HEK293 (cell line): Measurements from ENCODE around the gene TTLL11.

Experiments used
- CTCF ChIP-seq: fragments of 450-650 bp; formaldehyde crosslinking; IDR thresholded peaks from 2 replicates; pipeline ENCODE4 v1.5.1; 2016; ENCODE audit warnings: missing biosample characterization, missing genetic modification characterization
- ELK4 ChIP-seq: IDR thresholded peaks from 2 replicates; pipeline ENCODE4 v1.6.1; 2011; ENCODE audit warnings: mild to moderate bottlenecking, low read depth, low read length, borderline replicate concordance
- KLF8 ChIP-seq: fragments of 450-650 bp; formaldehyde crosslinking; IDR thresholded peaks from 2 replicates; pipeline ENCODE4 v1.5.1; 2016; ENCODE audit warnings: missing biosample characterization, missing genetic modification characterization
- MYNN ChIP-seq: fragments of 450-650 bp; formaldehyde crosslinking; IDR thresholded peaks from 2 replicates; pipeline ENCODE4 v1.5.1; 2016; ENCODE audit warnings: missing biosample characterization, missing genetic modification characterization, borderline replicate concordance
- ZNF121 ChIP-seq: fragments of 450-650 bp; formaldehyde crosslinking; IDR thresholded peaks from 2 replicates; pipeline ENCODE4 v1.5.1; 2016; ENCODE audit warnings: missing biosample characterization, missing genetic modification characterization
- ZNF202 ChIP-seq: fragments of 450-650 bp; formaldehyde crosslinking; IDR thresholded peaks from 2 replicates; pipeline ENCODE4 v1.5.1; 2016; ENCODE audit warnings: missing biosample characterization, missing genetic modification characterization, borderline replicate concordance
- ZNF274 ChIP-seq, 2 experiments: fragments of 200-500 bp in 1 of 2; fragments of 450-650 bp in 1 of 2; sonication (Bioruptor generic) in 1 of 2; formaldehyde crosslinking in 1 of 2; IDR thresholded peaks; 2 replicates each; pipeline versions ENCODE4 v1.5.1 to v1.6.1; 2014 to 2016; ENCODE audit warnings: borderline replicate concordance in 1 of 2, inconsistent platforms in 1 of 2, low read length in 1 of 2, missing biosample characterization in 1 of 2, missing genetic modification characterization in 1 of 2
- ZNF302 ChIP-seq: fragments of 450-650 bp; formaldehyde crosslinking; IDR thresholded peaks from 2 replicates; pipeline ENCODE4 v1.5.1; 2016; ENCODE audit warnings: missing biosample characterization, missing genetic modification characterization, low read depth
- ZNF501 ChIP-seq: fragments of 450-650 bp; formaldehyde crosslinking; IDR thresholded peaks from 2 replicates; pipeline ENCODE4 v1.5.1; 2016; ENCODE audit warnings: missing biosample characterization, missing genetic modification characterization
- ZNF558 ChIP-seq: fragments of 450-650 bp; formaldehyde crosslinking; IDR thresholded peaks from 2 replicates; pipeline ENCODE4 v1.5.1; 2016; ENCODE audit warnings: missing biosample characterization, missing genetic modification characterization
- ZNF677 ChIP-seq: fragments of 450-650 bp; IDR thresholded peaks from 2 replicates; pipeline ENCODE4 v1.5.0; 2018; ENCODE audit warnings: missing biosample characterization, mild to moderate bottlenecking, missing genetic modification characterization, moderate library complexity
- TF ChIP-seq, protein P1 (sequence below): fragments of 450-650 bp; formaldehyde crosslinking; IDR thresholded peaks from 2 replicates; pipeline ENCODE4; 2016; ENCODE audit warnings: missing biosample characterization, missing genetic modification characterization

- no peak for TF ChIP-seq ZNF501 (tag by site-specific recombination)
- TF ChIP-seq ZNF302 (tag by site-specific recombination) = no peak
- no peak for TF ChIP-seq MYNN (tag by site-specific recombination)
- TF ChIP-seq ZNF202 (tag by site-specific recombination) = no peak
- no peak for TF ChIP-seq ZNF677 (tag by site-specific recombination)
- no peak for TF ChIP-seq ZNF274 (IDR thresholded peaks at IDR 0.05; ENCODE audit: low read length)
- TF ChIP-seq ZNF274 (tag by site-specific recombination; IDR thresholded peaks at IDR 0.05; ENCODE audit: borderline replicate concordance) = no peak
- no peak for TF ChIP-seq CTCF (tag by site-specific recombination)
- no peak for TF ChIP-seq ELK4
- TF ChIP-seq KLF8 (tag by site-specific recombination) = no peak
- no peak for TF ChIP-seq ZNF558
- TF ChIP-seq ZNF121 (tag by site-specific recombination) = no peak
- TF ChIP-seq, protein P1, sequence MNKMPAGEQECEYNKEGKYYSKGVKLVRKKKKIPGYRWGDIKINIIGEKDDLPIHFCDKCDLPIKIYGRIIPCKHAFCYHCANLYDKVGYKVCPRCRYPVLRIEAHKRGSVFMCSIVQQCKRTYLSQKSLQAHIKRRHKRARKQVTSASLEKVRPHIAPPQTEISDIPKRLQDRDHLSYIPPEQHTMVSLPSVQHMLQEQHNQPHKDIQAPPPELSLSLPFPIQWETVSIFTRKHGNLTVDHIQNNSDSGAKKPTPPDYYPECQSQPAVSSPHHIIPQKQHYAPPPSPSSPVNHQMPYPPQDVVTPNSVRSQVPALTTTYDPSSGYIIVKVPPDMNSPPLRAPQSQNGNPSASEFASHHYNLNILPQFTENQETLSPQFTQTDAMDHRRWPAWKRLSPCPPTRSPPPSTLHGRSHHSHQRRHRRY (tag by site-specific recombination) = no peak
These were observed 39.4 kb upstream of the TTLL11 start for GRCh38 chr9:122132539-122132938.
